ENCODE results near the gene ACAA2. TPM values are rescaled to one million over a fixed set of nuclear protein-coding genes. Genes with fewer than 3 reads are reported as not detected.

Gene ACAA2
- total and polyA plus RNA-seq, 4 donors, result 55.6 to 1,315 (median 646) TPM

GRCh38 chr18:49744376-49745008 lies 68.8 kb downstream of the ACAA2 start:
- no peaks in the 10 kb centered on the region for H3K36me3 ChIP-seq (ENCODE audit: control insufficient read depth in 4 of 4, insufficient read depth in 3 of 4, low read depth in 1 of 4, low read length in 3 of 4)
- no peaks in the 10 kb centered on the region for H3K27me3 ChIP-seq (ENCODE audit: control insufficient read depth in 4 of 4, insufficient read depth in 4 of 4, low read length in 3 of 4)
- H3K9me3 ChIP-seq (ENCODE audit: control insufficient read depth in 4 of 4, low read length in 3 of 4), result no peaks in the 10 kb centered on the region
- TF ChIP-seq RXRA (IDR thresholded peaks at IDR 0.05), result no peak
- TF ChIP-seq SP1 (IDR thresholded peaks at IDR 0.05), result no peak
- TF ChIP-seq ZBTB33 (IDR thresholded peaks at IDR 0.05), result no peak
- TF ChIP-seq RAD21 (IDR thresholded peaks at IDR 0.05), result no peak
- no peak for TF ChIP-seq HNF4A (conservative IDR thresholded peaks at IDR 0.05)
- TF ChIP-seq EGR1 (IDR thresholded peaks at IDR 0.05; ENCODE audit: low read depth in 2 of 2), result no peak
- H3K4me1 ChIP-seq (ENCODE audit: control insufficient read depth in 4 of 4, insufficient read depth in 4 of 4, low read length in 3 of 4), result peaks cover 0 to 9% (median 5%) of the 10 kb centered on the region in 4 donors
- H3K4me3 ChIP-seq (ENCODE audit: low read depth in 1 of 3, low read length in 3 of 3), result no peak overlapping the region
- H3K9ac ChIP-seq (ENCODE audit: low read depth in 1 of 2, low read length in 2 of 2), result no peak overlapping the region
- 87% methylated on average over 8 of the region's 8 CpGs for WGBS
- DNase-seq (ENCODE audit: low spot score), result no peak
- no peak overlapping the region for H3K27ac ChIP-seq (ENCODE audit: low read depth in 1 of 2, low read length in 2 of 2)

GRCh38 chr18:49743117-49743567 lies 70.2 kb downstream of the ACAA2 start:
- no peak for TF ChIP-seq RAD21 (IDR thresholded peaks at IDR 0.05)
- TF ChIP-seq ZBTB33 (IDR thresholded peaks at IDR 0.05), result no peak
- TF ChIP-seq HNF4A (conservative IDR thresholded peaks at IDR 0.05), result no peak
- no peak for TF ChIP-seq MAX (IDR thresholded peaks at IDR 0.05)
- no peak for TF ChIP-seq EGR1 (IDR thresholded peaks at IDR 0.05; ENCODE audit: low read depth in 2 of 2)
- TF ChIP-seq SP1 (IDR thresholded peaks at IDR 0.05), result no peak
- TF ChIP-seq FOXA2 (IDR thresholded peaks at IDR 0.05), result no peak
- no peak for TF ChIP-seq RXRA (IDR thresholded peaks at IDR 0.05)
- no peak for TF ChIP-seq TAF1 (conservative IDR thresholded peaks at IDR 0.05)
- no peak for TF ChIP-seq FOXA1 (IDR thresholded peaks at IDR 0.05)
- no peak for TF ChIP-seq ATF3 (IDR thresholded peaks at IDR 0.05)
- no peak for TF ChIP-seq CTCF (IDR thresholded peaks at IDR 0.05; ENCODE audit: low read depth, low read length, missing input control)
- no peak for TF ChIP-seq REST (IDR thresholded peaks at IDR 0.05)
- TF ChIP-seq NR2F2 (IDR thresholded peaks at IDR 0.05), result no peak
- no peak for TF ChIP-seq YY1 (IDR thresholded peaks at IDR 0.05)
- TF ChIP-seq JUND (IDR thresholded peaks at IDR 0.05), result no peak
- H3K4me3 ChIP-seq (ENCODE audit: low read depth in 1 of 3, low read length in 3 of 3), result no peak overlapping the region
- no peak for DNase-seq (ENCODE audit: low spot score)
- peaks cover 0 to 9% (median 5%) of the 10 kb centered on the region in 4 donors for H3K4me1 ChIP-seq (ENCODE audit: control insufficient read depth in 4 of 4, insufficient read depth in 4 of 4, low read length in 3 of 4)
- H3K27me3 ChIP-seq (ENCODE audit: control insufficient read depth in 4 of 4, insufficient read depth in 4 of 4, low read length in 3 of 4), result no peaks in the 10 kb centered on the region
- no peaks in the 10 kb centered on the region for H3K36me3 ChIP-seq (ENCODE audit: control insufficient read depth in 4 of 4, insufficient read depth in 3 of 4, low read depth in 1 of 4, low read length in 3 of 4)
- H3K9ac ChIP-seq (ENCODE audit: low read depth in 1 of 2, low read length in 2 of 2), result no peak overlapping the region
- H3K27ac ChIP-seq (ENCODE audit: low read depth in 1 of 2, low read length in 2 of 2), result no peak overlapping the region
- WGBS, result 81% methylated on average over 5 of the region's 5 CpGs
- no peaks in the 10 kb centered on the region for H3K9me3 ChIP-seq (ENCODE audit: control insufficient read depth in 4 of 4, low read length in 3 of 4)
